ENCODE results near the gene CCSER2.

- TF ChIP-seq CTCF (IDR thresholded peaks at IDR 0.05) (no peak), ZFX (IDR thresholded peaks at IDR 0.05; ENCODE audit: borderline replicate concordance) (no peak)
Observed at GRCh38 chr10:84296091-84296981, 32.1 kb upstream of the CCSER2 start.
